ENCODE results near the gene LRRC8B.

Gene LRRC8B

GRCh38 chr1:89548122-89548857 is 23.7 kb downstream of the LRRC8B start:
- no peak for DNase-seq

GRCh38 chr1:89550995-89551394 is 26.4 kb downstream of the LRRC8B start:
- peak; percentile 6 to 35 for DNase-seq

- peak; percentile 89 to 94 for DNase-seq
Measured at GRCh38 chr1:89552471-89553081, 27.9 kb downstream of the LRRC8B start.

GRCh38 chr1:89553157-89553556 is 28.5 kb downstream of the LRRC8B start:
- DNase-seq = peak; percentile 34 to 71

- no peak for DNase-seq
Measured at GRCh38 chr1:89555550-89555949, 30.9 kb downstream of the LRRC8B start.

GRCh38 chr1:89556726-89557444 is 32.3 kb downstream of the LRRC8B start:
- no peak for DNase-seq

- no peak for DNase-seq
Measured at GRCh38 chr1:89557445-89557825, 32.8 kb downstream of the LRRC8B start.

- DNase-seq = no peak
Measured at GRCh38 chr1:89557956-89558355, 33.3 kb downstream of the LRRC8B start.

- DNase-seq = no peak
Measured at GRCh38 chr1:89563957-89564604, 39.5 kb downstream of the LRRC8B start.

- peak in 1 of 2 experiments; percentile 14 for DNase-seq
Measured at GRCh38 chr1:89565521-89565920, 40.9 kb downstream of the LRRC8B start.

- DNase-seq = peak in 1 of 2 experiments; percentile 41
Measured at GRCh38 chr1:89566761-89567174, 42.1 kb downstream of the LRRC8B start.

GRCh38 chr1:89567797-89568196 is 43.2 kb downstream of the LRRC8B start:
- DNase-seq = no peak

GRCh38 chr1:89573410-89573809 is 48.8 kb downstream of the LRRC8B start:
- no peak for DNase-seq

GRCh38 chr1:89574621-89575020 is 50.0 kb downstream of the LRRC8B start:
- no peak for DNase-seq

GRCh38 chr1:89575207-89575606 is 50.6 kb downstream of the LRRC8B start:
- DNase-seq = no peak

GRCh38 chr1:89576013-89576412 is 51.4 kb downstream of the LRRC8B start:
- DNase-seq = no peak

GRCh38 chr1:89578151-89578550 is 53.5 kb downstream of the LRRC8B start:
- DNase-seq = no peak

GRCh38 chr1:89578946-89579684 is 54.5 kb downstream of the LRRC8B start:
- DNase-seq = peak; percentile 39 to 51

GRCh38 chr1:89580036-89580435 is 55.4 kb downstream of the LRRC8B start:
- no peak for DNase-seq

GRCh38 chr1:89581859-89582258 is 57.2 kb downstream of the LRRC8B start:
- DNase-seq = no peak

GRCh38 chr1:89582571-89582970 is 57.9 kb downstream of the LRRC8B start:
- DNase-seq = no peak

- DNase-seq = no peak
Measured at GRCh38 chr1:89584211-89584610, 59.6 kb downstream of the LRRC8B start.

- no peak for DNase-seq
Measured at GRCh38 chr1:89584781-89585180, 60.2 kb downstream of the LRRC8B start.

Data from NCI-H526 (cell line).